ENCODE measurements around the gene RNF187. TPM values are rescaled to one million over a fixed set of nuclear protein-coding genes. Genes with fewer than 3 reads are reported as not detected.

The RNF187 gene
- total RNA-seq, 1 donor from 2014 or later, result 129 TPM

GRCh38 chr1:228445490-228445842 is 41.7 kb upstream of the RNF187 start:
- Mint-ChIP-seq H3K27ac (ENCODE audit: unreplicated experiment) (peak overlapping the region; percentile 96), H3K4me3 (peak overlapping the region; percentile 87), H3K9me3 (no peaks in the 10 kb centered on the region), H3K36me3 (ENCODE audit: low read depth) (no peaks in the 10 kb centered on the region), H3K27me3 (ENCODE audit: low read depth) (peaks cover 7% of the 10 kb centered on the region), H3K4me1 (peaks cover 22% of the 10 kb centered on the region)
- TF ChIP-seq CTCF (conservative IDR thresholded peaks at IDR 0.05), result no peak
- DNase-seq (ENCODE audit: low read depth, low spot score), result no peak

DNA sequence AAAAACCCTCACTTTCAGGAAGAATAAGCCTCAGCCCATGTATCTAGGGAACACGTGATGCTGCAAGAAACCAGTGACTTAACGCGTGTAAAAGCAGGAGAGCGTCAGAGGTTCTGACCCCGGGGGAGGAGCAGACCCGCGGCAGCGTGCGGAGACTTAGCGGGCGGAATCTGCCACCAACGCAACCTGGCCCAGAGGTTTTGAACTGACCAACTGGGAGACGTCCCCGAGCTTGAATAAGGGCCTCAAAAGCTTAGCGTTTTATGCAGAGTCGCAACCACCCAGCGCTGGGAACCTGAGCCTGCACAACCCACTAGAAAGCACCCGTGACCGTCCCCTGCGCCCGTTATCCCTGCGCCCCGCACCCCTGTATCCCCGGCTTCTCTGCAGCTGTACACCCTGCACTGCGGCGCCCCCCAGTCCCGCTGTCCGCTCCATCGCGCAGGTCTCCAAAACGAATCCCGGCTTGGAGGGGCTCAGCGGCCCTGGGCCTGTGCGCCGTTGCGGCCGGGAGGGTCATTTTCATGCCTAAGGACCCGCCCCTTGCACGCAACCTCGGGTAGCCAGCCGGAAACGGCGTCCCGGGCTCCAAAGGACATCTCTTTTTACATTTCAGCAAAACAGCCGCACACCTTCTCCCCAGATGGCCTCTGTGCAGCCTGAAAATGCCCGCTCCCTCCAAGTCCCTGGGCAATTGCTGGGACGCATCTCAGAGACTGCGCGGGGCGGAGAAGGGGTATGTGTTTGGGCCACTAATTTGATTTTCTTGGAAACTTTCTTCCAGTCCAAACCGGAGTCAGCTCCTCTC is 41.1 kb upstream of the RNF187 start:
- no peaks in the 10 kb centered on the region for H3K9me3 Mint-ChIP-seq
- TF ChIP-seq CTCF (conservative IDR thresholded peaks at IDR 0.05), result no peak
- DNase-seq (ENCODE audit: low read depth, low spot score), result peak; percentile 52
- H3K27ac Mint-ChIP-seq (ENCODE audit: unreplicated experiment), result peak overlapping the region; percentile 96
- H3K27me3 Mint-ChIP-seq (ENCODE audit: low read depth), result peaks cover 7% of the 10 kb centered on the region
- peaks cover 22% of the 10 kb centered on the region for H3K4me1 Mint-ChIP-seq
- H3K36me3 Mint-ChIP-seq (ENCODE audit: low read depth), result no peaks in the 10 kb centered on the region
- H3K4me3 Mint-ChIP-seq, result peak overlapping the region; percentile 87

- no peaks in the 10 kb centered on the region for H3K9me3 Mint-ChIP-seq
- peak overlapping the region; percentile 87 for H3K4me3 Mint-ChIP-seq
- DNase-seq (ENCODE audit: low read depth, low spot score), result no peak
- H3K27me3 Mint-ChIP-seq (ENCODE audit: low read depth), result peaks cover 5% of the 10 kb centered on the region
- H3K4me1 Mint-ChIP-seq, result peaks cover 24% of the 10 kb centered on the region
- peaks cover under 1% of the 10 kb centered on the region for H3K36me3 Mint-ChIP-seq (ENCODE audit: low read depth)
- H3K27ac Mint-ChIP-seq (ENCODE audit: unreplicated experiment), result no peak overlapping the region
- no peak for TF ChIP-seq CTCF (conservative IDR thresholded peaks at IDR 0.05)
These were observed 40.3 kb upstream of the RNF187 start for GRCh38 chr1:228446852-228447251.

DNA sequence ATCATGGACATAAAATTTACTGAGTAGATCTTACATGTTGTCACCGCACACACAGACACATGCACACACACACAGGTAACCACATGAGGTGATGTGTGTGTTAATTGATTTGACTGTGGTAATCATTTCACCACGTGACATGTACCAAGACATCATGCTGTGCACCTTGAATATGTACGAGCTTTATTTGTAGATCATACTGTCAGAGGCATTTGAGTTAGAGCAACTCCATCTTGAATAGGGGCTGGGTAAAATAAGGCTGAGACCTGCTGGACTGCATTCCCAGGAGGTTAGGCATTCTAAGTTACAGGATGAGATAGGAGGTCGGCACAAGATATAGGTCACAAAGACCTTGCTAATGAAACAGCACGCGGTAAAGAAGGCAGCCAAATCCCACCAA is 38.8 kb upstream of the RNF187 start:
- Mint-ChIP-seq H3K27ac (ENCODE audit: unreplicated experiment) (no peak overlapping the region), H3K4me3 (no peak overlapping the region), H3K36me3 (ENCODE audit: low read depth) (peaks cover 6% of the 10 kb centered on the region), H3K4me1 (peaks cover 27% of the 10 kb centered on the region), H3K9me3 (no peaks in the 10 kb centered on the region), H3K27me3 (ENCODE audit: low read depth) (peaks cover 5% of the 10 kb centered on the region)
- DNase-seq (ENCODE audit: low read depth, low spot score), result no peak
- TF ChIP-seq CTCF (conservative IDR thresholded peaks at IDR 0.05), result no peak

- H3K36me3 Mint-ChIP-seq (ENCODE audit: low read depth), result peaks cover 13% of the 10 kb centered on the region
- H3K27ac Mint-ChIP-seq (ENCODE audit: unreplicated experiment), result no peak overlapping the region
- peaks cover 31% of the 10 kb centered on the region for H3K4me1 Mint-ChIP-seq
- H3K27me3 Mint-ChIP-seq (ENCODE audit: low read depth), result peaks cover 5% of the 10 kb centered on the region
- H3K9me3 Mint-ChIP-seq, result no peaks in the 10 kb centered on the region
- TF ChIP-seq CTCF (conservative IDR thresholded peaks at IDR 0.05), result no peak
- peak overlapping the region; percentile 23 for H3K4me3 Mint-ChIP-seq
- no peak for DNase-seq (ENCODE audit: low read depth, low spot score)
These were observed 37.0 kb upstream of the RNF187 start for GRCh38 chr1:228450200-228450599.

All from neural crest cell (in vitro differentiated cells).